Measurements from ENCODE around the gene NALCN.

DNA sequence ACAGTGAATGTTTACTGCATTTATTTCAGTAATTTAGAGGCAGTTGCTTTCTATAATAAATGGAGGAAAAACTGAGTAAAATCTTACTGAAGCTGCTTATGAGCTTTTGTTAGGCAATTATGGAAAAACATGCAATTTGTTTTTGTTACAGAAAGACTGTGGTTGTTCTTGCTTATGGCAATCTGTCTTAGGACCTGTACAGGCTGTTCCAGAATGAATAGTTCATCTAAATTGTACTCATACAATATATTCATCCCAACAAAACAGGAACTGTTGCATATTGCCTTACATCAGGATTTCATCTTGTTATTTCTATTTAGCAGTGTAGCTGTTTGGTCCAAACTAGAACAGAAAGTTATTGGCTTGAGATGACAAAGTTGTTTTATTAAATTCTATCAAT, 199.2 kb downstream of the NALCN start:
- TF ChIP-seq, protein P1, sequence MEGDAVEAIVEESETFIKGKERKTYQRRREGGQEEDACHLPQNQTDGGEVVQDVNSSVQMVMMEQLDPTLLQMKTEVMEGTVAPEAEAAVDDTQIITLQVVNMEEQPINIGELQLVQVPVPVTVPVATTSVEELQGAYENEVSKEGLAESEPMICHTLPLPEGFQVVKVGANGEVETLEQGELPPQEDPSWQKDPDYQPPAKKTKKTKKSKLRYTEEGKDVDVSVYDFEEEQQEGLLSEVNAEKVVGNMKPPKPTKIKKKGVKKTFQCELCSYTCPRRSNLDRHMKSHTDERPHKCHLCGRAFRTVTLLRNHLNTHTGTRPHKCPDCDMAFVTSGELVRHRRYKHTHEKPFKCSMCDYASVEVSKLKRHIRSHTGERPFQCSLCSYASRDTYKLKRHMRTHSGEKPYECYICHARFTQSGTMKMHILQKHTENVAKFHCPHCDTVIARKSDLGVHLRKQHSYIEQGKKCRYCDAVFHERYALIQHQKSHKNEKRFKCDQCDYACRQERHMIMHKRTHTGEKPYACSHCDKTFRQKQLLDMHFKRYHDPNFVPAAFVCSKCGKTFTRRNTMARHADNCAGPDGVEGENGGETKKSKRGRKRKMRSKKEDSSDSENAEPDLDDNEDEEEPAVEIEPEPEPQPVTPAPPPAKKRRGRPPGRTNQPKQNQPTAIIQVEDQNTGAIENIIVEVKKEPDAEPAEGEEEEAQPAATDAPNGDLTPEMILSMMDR (IDR thresholded peaks at IDR 0.05), result no peak
- no peak for TF ChIP-seq EP300 (IDR thresholded peaks at IDR 0.05; ENCODE audit: low read depth)
